H1 (cell line): ENCODE results near the gene MYO15B. TPM values are rescaled to one million over a fixed set of nuclear protein-coding genes. Genes with fewer than 3 reads are reported as not detected.

Source experiments
- CTCF ChIA-PET: fragments of 300-600 bp; sonication (Branson Sonifier 250); formaldehyde crosslinking; loops from one replicate; lab custom pipeline; 2021; ENCODE audit not compliant: partially characterized antibody; lab: Charles Lee
- POLR2A ChIA-PET: fragments of 300-600 bp; sonication (Branson Sonifier 250); formaldehyde crosslinking; loops from one replicate; lab custom pipeline; 2021; ENCODE audit warnings: inconsistent platforms; ENCODE audit not compliant: partially characterized antibody; lab: Charles Lee
- DNase-seq, 2 experiments: peaks; one replicate each; pipeline versions ENCODE4 v3.0.0 to v3.0.0-alpha.2; 2010 to 2022; ENCODE audit warnings: low spot score in 2 of 2, low read depth in 1 of 2, mixed read lengths in 1 of 2
- FAIRE-seq: peaks from 2 replicates; lab custom pipeline; 2011; peaks lifted over from hg19 to GRCh38; lab: Jason Lieb, UNC
- H2AFZ ChIP-seq: 2 replicates; pipeline ENCODE4 v1.8.1; 2012; ENCODE audit warnings: low read length, inconsistent platforms
- H2AK5ac ChIP-seq: 2 replicates; pipeline ENCODE4 v1.6.1; 2013; ENCODE audit warnings: low read depth, low read length
- H2BK120ac ChIP-seq: replicated peaks from 2 replicates; pipeline ENCODE3; 2013; ENCODE audit warnings: low read depth, low read length, inconsistent platforms
- H2BK12ac ChIP-seq: 2 replicates; pipeline ENCODE4 v1.6.1; 2013; ENCODE audit warnings: low read depth, low read length
- H2BK15ac ChIP-seq: 2 replicates; pipeline ENCODE4 v1.6.1; 2013; ENCODE audit warnings: low read length
- H2BK20ac ChIP-seq: 2 replicates; pipeline ENCODE4 v1.6.1; 2013; ENCODE audit warnings: low read length
- H2BK5ac ChIP-seq: 2 replicates; pipeline ENCODE4 v1.6.1; 2013; ENCODE audit warnings: low read depth, low read length
- H3K14ac ChIP-seq: 2 replicates; pipeline ENCODE4 v1.6.1; 2013; ENCODE audit warnings: inconsistent platforms; ENCODE audit not compliant: insufficient read length
- H3K18ac ChIP-seq: 2 replicates; pipeline ENCODE4 v1.6.1; 2013; ENCODE audit warnings: low read length; ENCODE audit errors: extremely low read depth
- H3K23ac ChIP-seq: 2 replicates; pipeline ENCODE4 v1.6.1; 2013; ENCODE audit warnings: inconsistent platforms; ENCODE audit not compliant: insufficient read length
- H3K23me2 ChIP-seq: 2 replicates; pipeline ENCODE4 v1.6.1; 2013; ENCODE audit warnings: low read depth, low read length
- H3K27ac ChIP-seq: 2 replicates; pipeline ENCODE4 v1.6.1; 2011; ENCODE audit warnings: low read depth, low read length, inconsistent platforms
- H3K27me3 ChIP-seq, 4 experiments: replicated peaks in 1 of 4; 1 replicate in 1 of 4; 2 replicates in 3 of 4; pipeline versions ENCODE4 v1.6.1 to v1.8.1; 2011 to 2013; ENCODE audit warnings: low read length in 3 of 4, mild to moderate bottlenecking in 3 of 4, inconsistent platforms in 2 of 4, mixed read lengths in 2 of 4, moderate library complexity in 1 of 4; ENCODE audit not compliant: control insufficient read depth in 3 of 4, insufficient read depth in 3 of 4; ENCODE audit errors: extremely low read depth in 1 of 4
- H3K36me3 ChIP-seq, 4 experiments: 2 replicates each; pipeline versions ENCODE4 v1.6.1 to v1.8.1; 2011 to 2013; ENCODE audit warnings: mild to moderate bottlenecking in 4 of 4, low read length in 3 of 4, moderate library complexity in 2 of 4, control low read depth in 1 of 4, inconsistent platforms in 1 of 4; ENCODE audit not compliant: insufficient read depth in 4 of 4, control insufficient read depth in 2 of 4
- H3K4ac ChIP-seq: replicated peaks from 2 replicates; pipeline ENCODE3; 2013; ENCODE audit warnings: low read length, low read depth, mixed read lengths, inconsistent platforms; ENCODE audit not compliant: insufficient read length
- H3K4me1 ChIP-seq, 4 experiments: replicated peaks in 1 of 4; 1 replicate in 1 of 4; 2 replicates in 3 of 4; pipeline versions ENCODE4 v1.6.1 to v1.8.1; 2011 to 2013; ENCODE audit warnings: low read length in 3 of 4, inconsistent platforms in 2 of 4, mixed read lengths in 1 of 4; ENCODE audit not compliant: insufficient read depth in 4 of 4, control insufficient read depth in 3 of 4
- H3K4me2 ChIP-seq, 2 experiments: 2 replicates each; pipeline versions ENCODE4 v1.6.1 to v1.8.1; 2011 to 2013; ENCODE audit warnings: low read depth in 2 of 2, low read length in 2 of 2, control low read depth in 1 of 2, inconsistent platforms in 1 of 2, mild to moderate bottlenecking in 1 of 2; ENCODE audit not compliant: insufficient read depth in 1 of 2
- H3K4me3 ChIP-seq, 4 experiments: fragments of 200-600, 300-600 bp in 1 of 4; sonication (generic), shearing (Covaris generic), sonication (Bioruptor Twin) in 1 of 4; 2 replicates each; pipeline versions ENCODE4 v1.5.1 to v1.8.1; 2011 to 2016; ENCODE audit warnings: low read length in 4 of 4, low read depth in 3 of 4, control low read depth in 2 of 4, inconsistent platforms in 2 of 4, mild to moderate bottlenecking in 2 of 4, mixed read lengths in 1 of 4, moderate library complexity in 1 of 4; ENCODE audit not compliant: insufficient read depth in 2 of 4; ENCODE audit errors: extremely low read depth in 1 of 4
- H3K56ac ChIP-seq: replicated peaks from 2 replicates; pipeline ENCODE3; 2013; ENCODE audit warnings: low read depth, mild to moderate bottlenecking, mixed read lengths, low read length, inconsistent platforms; ENCODE audit not compliant: insufficient read length
- H3K79me1 ChIP-seq: 2 replicates; pipeline ENCODE4 v1.6.1; 2013; ENCODE audit warnings: low read depth, low read length, control low read depth
- H3K79me2 ChIP-seq, 2 experiments: 2 replicates each; pipeline versions ENCODE4 v1.6.1 to v1.8.1; 2012 to 2013; ENCODE audit warnings: low read length in 2 of 2, mild to moderate bottlenecking in 2 of 2, inconsistent platforms in 1 of 2; ENCODE audit not compliant: insufficient read depth in 2 of 2, control insufficient read depth in 1 of 2
- H3K9ac ChIP-seq, 4 experiments: replicated peaks in 1 of 4; 1 replicate in 1 of 4; 2 replicates in 3 of 4; pipeline versions ENCODE4 v1.6.1 to v1.8.1; 2011 to 2013; ENCODE audit warnings: low read depth in 3 of 4, low read length in 3 of 4, control low read depth in 2 of 4, mild to moderate bottlenecking in 2 of 4, moderate library complexity in 2 of 4, inconsistent platforms in 1 of 4; ENCODE audit errors: extremely low read depth in 1 of 4
- H3K9me3 ChIP-seq, 2 experiments: 2 replicates each; pipeline versions ENCODE4 v1.6.1 to v1.8.1; 2012 to 2013; ENCODE audit warnings: mild to moderate bottlenecking in 2 of 2, moderate library complexity in 2 of 2, control low read depth in 1 of 2, inconsistent platforms in 1 of 2, low read depth in 1 of 2, low read length in 1 of 2, mixed read lengths in 1 of 2; ENCODE audit not compliant: insufficient read depth in 2 of 2
- H4K20me1 ChIP-seq, 2 experiments: replicated peaks in 1 of 2; 2 replicates each; pipeline versions ENCODE3 to v1.8.1; 2011 to 2013; ENCODE audit warnings: inconsistent platforms in 2 of 2, low read length in 2 of 2, mild to moderate bottlenecking in 1 of 2; ENCODE audit not compliant: insufficient read depth in 2 of 2, control insufficient read depth in 1 of 2
- H4K5ac ChIP-seq: 2 replicates; pipeline ENCODE4 v1.6.1; 2013; ENCODE audit warnings: low read length, low read depth, mixed read lengths, inconsistent platforms; ENCODE audit not compliant: insufficient read length
- H4K8ac ChIP-seq: 2 replicates; pipeline ENCODE4 v1.8.0; 2013; ENCODE audit warnings: mild to moderate bottlenecking, moderate library complexity, low read length, inconsistent platforms; ENCODE audit not compliant: insufficient read depth; ENCODE audit errors: extremely low read depth
- H4K91ac ChIP-seq: replicated peaks from 2 replicates; pipeline ENCODE3; 2013; ENCODE audit warnings: low read length, mixed read lengths, inconsistent platforms; ENCODE audit not compliant: insufficient read length
- BACH1 ChIP-seq: IDR thresholded peaks from 2 replicates; pipeline ENCODE4 v1.6.1; 2012; ENCODE audit warnings: low read length, improper control_type of control experiment
- HDAC2 ChIP-seq, 2 experiments: fragments of 300-600 bp in 1 of 2; sonication (generic) in 1 of 2; IDR thresholded peaks; 2 replicates each; pipeline ENCODE4 v1.6.1; 2011 to 2012; ENCODE audit warnings: low read depth in 2 of 2, low read length in 2 of 2, mild to moderate bottlenecking in 2 of 2, moderate library complexity in 2 of 2, borderline replicate concordance in 1 of 2, inconsistent platforms in 1 of 2
- HDAC6 ChIP-seq: IDR thresholded peaks from one replicate; pipeline ENCODE4 v1.7.1; 2012; ENCODE audit warnings: low read depth, mild to moderate bottlenecking, inconsistent platforms, low read length, moderate library complexity
- PHF8 ChIP-seq: fragments of 200-600 bp; sonication (generic); conservative IDR thresholded peaks from 2 replicates; pipeline ENCODE4 v1.7.1; 2012; ENCODE audit warnings: low read depth, mild to moderate bottlenecking, inconsistent platforms, low read length, moderate library complexity
- RFX5 ChIP-seq: IDR thresholded peaks from 2 replicates; pipeline ENCODE4 v1.6.1; 2011; ENCODE audit warnings: low read depth, low read length, improper control_type of control experiment, borderline replicate concordance
- WGBS, 2 experiments: shearing (Covaris generic) in 1 of 2; methylation state at CpG; one replicate each; pipeline versions ENCODE4 v1.1.6 to v1.1.7; 2013 to 2015; ENCODE audit warnings: low lambda C conversion rate in 2 of 2, mixed read lengths in 2 of 2, inconsistent platforms in 1 of 2, low coverage in 1 of 2, missing lambda C conversion rate in 1 of 2; ENCODE audit not compliant: insufficient replicate concordance in 2 of 2, insufficient coverage in 1 of 2, insufficient read length in 1 of 2; ENCODE audit errors: extremely low coverage in 1 of 2, missing lambda C conversion rate in 1 of 2; 5-methylcytosine and 5-hydroxymethylcytosine counted together
- polyA plus RNA-seq, 7 experiments: library from polyadenylated mRNA; depleted of rRNA in 3 of 7; stranded (reverse) in 5 of 7; unstranded in 2 of 7; fragments of >200 nt in 5 of 7; fragments of 200-250 nt in 2 of 7; gene quantifications; 1 replicate in 5 of 7; 2 replicates in 1 of 7; 4 replicates in 1 of 7; pipeline versions ENCODE4 v1.2.1 to v1.2.3, GENCODE V29; 2011 to 2013; ENCODE audit warnings: missing spikeins in 2 of 7, mixed read lengths in 2 of 7
- total RNA-seq: library from RNA; stranded (reverse); fragmentation: NEBNext Ultra II Directional; extraction: Animal tissue kit (Norgen Biotek cat#: 25700); gene quantifications from 2 replicates; pipeline ENCODE4 v1.2.1, GENCODE V29; 2021
- TF ChIP-seq, protein P1 (sequence below): IDR thresholded peaks from 2 replicates; pipeline ENCODE4 v1.6.1; 2011; ENCODE audit warnings: low read depth, mild to moderate bottlenecking, low read length; ENCODE audit not compliant: insufficient read depth
- TF ChIP-seq, protein P2 (sequence below): IDR thresholded peaks from 2 replicates; pipeline ENCODE4 v1.6.1; 2011; ENCODE audit warnings: low read length, improper control_type of control experiment

Gene MYO15B
- total and polyA plus RNA-seq, 2 of the 8 experiments (the other 6 are each of a cell fraction or from before 2014, with no cell fraction given) = 7.1 to 11.2 TPM

DNA sequence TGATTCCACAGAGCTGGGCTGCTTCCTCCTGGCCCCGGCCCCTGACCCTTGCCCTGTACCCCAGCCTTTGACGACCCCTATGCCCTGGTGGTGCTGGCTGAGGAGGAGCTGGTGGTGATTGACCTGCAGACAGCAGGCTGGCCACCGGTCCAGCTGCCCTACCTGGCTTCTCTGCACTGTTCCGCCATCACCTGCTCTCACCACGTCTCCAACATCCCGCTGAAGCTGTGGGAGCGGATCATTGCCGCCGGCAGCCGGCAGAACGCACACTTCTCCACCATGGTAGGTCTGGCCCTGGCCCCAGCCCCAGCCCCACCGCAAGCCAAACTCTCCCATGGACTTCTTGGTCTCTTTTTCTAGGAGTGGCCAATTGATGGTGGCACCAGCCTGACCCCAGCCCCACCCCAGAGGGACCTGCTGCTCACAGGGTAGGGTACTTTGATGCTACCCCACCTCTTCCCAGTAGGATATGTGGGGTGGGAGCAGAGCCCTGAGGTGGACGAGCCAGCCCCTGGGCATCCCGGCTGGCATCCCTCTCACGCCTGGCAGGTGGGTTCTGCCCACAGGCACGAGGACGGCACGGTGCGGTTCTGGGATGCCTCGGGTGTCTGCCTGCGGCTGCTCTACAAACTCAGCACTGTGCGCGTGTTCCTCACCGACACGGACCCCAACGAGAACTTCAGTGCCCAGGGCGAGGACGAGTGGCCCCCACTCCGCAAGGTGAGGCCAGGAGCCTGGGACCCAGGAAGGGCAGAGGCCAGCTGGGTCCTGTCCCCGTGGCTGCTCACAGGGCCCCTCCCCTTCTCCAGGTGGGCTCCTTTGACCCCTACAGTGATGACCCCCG, 19.0 kb upstream of the MYO15B start:
- ChIA-PET POLR2A (interaction anchor here (0.9 kb wide), 1 partner anchor 15 kb away, joined by 3 read pairs; no protein-coding TSS in a partner anchor), CTCF (interaction anchor here (0.7 to 1.0 kb wide), 4 partner anchors 21 to 259 kb away, joined by 3 to 4 read pairs (median 4); no protein-coding TSS in a partner anchor)
- Histone ChIP-seq H3K4me3 (no peak overlapping the region), H2BK120ac (no peak overlapping the region), H4K8ac (no peak overlapping the region), H2AFZ (no peak overlapping the region), H3K36me3 (peaks cover 0 to 9% (median 7%) of the 10 kb centered on the region in 4 experiments; a peak in 5 of 8 replicates), H4K20me1 (peaks cover 1 to 2% of the 10 kb centered on the region in 2 experiments), H4K91ac (no peak overlapping the region), H2AK5ac (no peak overlapping the region), H2BK12ac (no peak overlapping the region), H3K56ac (no peak overlapping the region), H3K27ac (no peak overlapping the region), H4K5ac (no peak overlapping the region), H3K79me2 (no peaks in the 10 kb centered on the region), H3K9me3 (no peaks in the 10 kb centered on the region), H3K9ac (no peak overlapping the region), H3K79me1 (no peaks in the 10 kb centered on the region), H3K4me1 (no peaks in the 10 kb centered on the region), H3K27me3 (no peaks in the 10 kb centered on the region), H3K14ac (no peak overlapping the region), H3K18ac (no peak overlapping the region), H2BK20ac (no peak overlapping the region), H2BK15ac (no peak overlapping the region), H3K4me2 (no peak overlapping the region), H3K4ac (no peak overlapping the region), H2BK5ac (no peak overlapping the region), H3K23ac (no peak overlapping the region), H3K23me2 (no peaks in the 10 kb centered on the region)
- 93% methylated on average over 23 of the region's 31 CpGs; no CpG with 5 or more reads in 1 of the 2 experiments for WGBS, 2 experiments
- FAIRE-seq (no peak), DNase-seq (no peak)
- TF ChIP-seq, protein P1, sequence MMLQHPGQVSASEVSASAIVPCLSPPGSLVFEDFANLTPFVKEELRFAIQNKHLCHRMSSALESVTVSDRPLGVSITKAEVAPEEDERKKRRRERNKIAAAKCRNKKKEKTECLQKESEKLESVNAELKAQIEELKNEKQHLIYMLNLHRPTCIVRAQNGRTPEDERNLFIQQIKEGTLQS = no peak
- TF ChIP-seq RFX5 = no peak
- no peak for TF ChIP-seq HDAC6
- TF ChIP-seq BACH1 = no peak
- no peak for TF ChIP-seq HDAC2 (IDR thresholded peaks at IDR 0.05; ENCODE audit: borderline replicate concordance in 1 of 2, low read depth in 2 of 2, low read length in 2 of 2)
- TF ChIP-seq PHF8 = no peak
- TF ChIP-seq, protein P2, sequence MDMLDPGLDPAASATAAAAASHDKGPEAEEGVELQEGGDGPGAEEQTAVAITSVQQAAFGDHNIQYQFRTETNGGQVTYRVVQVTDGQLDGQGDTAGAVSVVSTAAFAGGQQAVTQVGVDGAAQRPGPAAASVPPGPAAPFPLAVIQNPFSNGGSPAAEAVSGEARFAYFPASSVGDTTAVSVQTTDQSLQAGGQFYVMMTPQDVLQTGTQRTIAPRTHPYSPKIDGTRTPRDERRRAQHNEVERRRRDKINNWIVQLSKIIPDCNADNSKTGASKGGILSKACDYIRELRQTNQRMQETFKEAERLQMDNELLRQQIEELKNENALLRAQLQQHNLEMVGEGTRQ = no peak
